B cell (primary cell): ENCODE results near the gene SLC25A26. TPM values are rescaled to one million over a fixed set of nuclear protein-coding genes. Genes with fewer than 3 reads are reported as not detected.

ENCODE experiments used
- ATAC-seq: fragments of 200-7000 bp; cut with Tn5 transposase; one replicate; pipeline ENCODE4 v1.10.0; 2021; ENCODE audit warnings: low read depth, mild to moderate bottlenecking, moderate number of reproducible peaks, moderate library complexity
- CTCF ChIA-PET: fragments of 350-600 bp; sonication (Branson Sonifier 250); formaldehyde crosslinking; loops from one replicate; lab custom pipeline; 2021; ENCODE audit warnings: antibody characterized with exemption, inconsistent platforms; lab: Charles Lee
- POLR2A ChIA-PET: fragments of 350-600 bp; sonication (Branson Sonifier 250); formaldehyde crosslinking; loops from one replicate; lab custom pipeline; 2021; ENCODE audit warnings: antibody characterized with exemption; lab: Charles Lee
- DNase-seq: peaks from one replicate; pipeline ENCODE4 v3.0.0; 2013
- H2AFZ ChIP-seq: 2 replicates; pipeline ENCODE4 v1.6.1; 2012; ENCODE audit warnings: mild to moderate bottlenecking, low read depth, low read length; ENCODE audit not compliant: insufficient read depth, poor library complexity, severe bottlenecking
- H3K27ac ChIP-seq, 2 donors: 1 replicate in 1 of 2; 2 replicates in 1 of 2; pipeline ENCODE4 v1.5.1; 2012 to 2013; ENCODE audit warnings: low read length in 2 of 2, mild to moderate bottlenecking in 2 of 2, moderate library complexity in 1 of 2
- H3K27me3 ChIP-seq, 4 experiments: fragments of 200-600 bp in 1 of 4; sonication (generic) in 1 of 4; replicated peaks in 1 of 4; 1 replicate in 2 of 4; 2 replicates in 2 of 4; pipeline versions ENCODE4 v1.6.1 to v1.7.0; 2013 to 2016; ENCODE audit warnings: low read length in 3 of 4, mild to moderate bottlenecking in 2 of 4, mixed read lengths in 1 of 4, moderate library complexity in 1 of 4; ENCODE audit not compliant: insufficient read depth in 4 of 4, control insufficient read depth in 3 of 4; ENCODE audit errors: control extremely low read depth in 1 of 4
- H3K36me3 ChIP-seq, 2 experiments: replicated peaks in 1 of 2; 1 replicate in 1 of 2; 2 replicates in 1 of 2; pipeline versions ENCODE4 v1.6.1 to v1.7.1; 2013; ENCODE audit warnings: low read length in 1 of 2; ENCODE audit not compliant: insufficient read depth in 2 of 2, control insufficient read depth in 1 of 2; ENCODE audit errors: control extremely low read depth in 1 of 2, extremely low read depth in 1 of 2
- H3K4me1 ChIP-seq, 2 donors: fragments of 200-600 bp in 1 of 2; sonication (generic) in 1 of 2; 1 replicate in 1 of 2; 2 replicates in 1 of 2; pipeline versions ENCODE4 v1.5.1 to v1.6.1; 2013 to 2017; ENCODE audit warnings: low read length in 2 of 2; ENCODE audit not compliant: control insufficient read depth in 2 of 2, insufficient read depth in 2 of 2
- H3K4me2 ChIP-seq: replicated peaks from 2 replicates; pipeline ENCODE3; 2012; ENCODE audit warnings: mild to moderate bottlenecking, low read depth, low read length; ENCODE audit not compliant: poor library complexity, severe bottlenecking
- H3K4me3 ChIP-seq, 5 experiments: fragments of 200-600 bp in 1 of 5; sonication (generic) in 1 of 5; 1 replicate in 3 of 5; 2 replicates in 2 of 5; pipeline versions ENCODE4 v1.5.1 to v1.7.0; 2011 to 2016; ENCODE audit warnings: low read length in 4 of 5, mild to moderate bottlenecking in 4 of 5, low read depth in 2 of 5, control low read depth in 1 of 5, moderate library complexity in 1 of 5; ENCODE audit not compliant: insufficient read depth in 1 of 5; ENCODE audit errors: control extremely low read depth in 1 of 5, extremely low read depth in 1 of 5
- H3K79me2 ChIP-seq: fragments of 200-600 bp; sonication (generic); one replicate; pipeline ENCODE4 v1.6.0; 2016; ENCODE audit warnings: low read length; ENCODE audit not compliant: control insufficient read depth, insufficient read depth
- H3K9ac ChIP-seq: fragments of 200-600 bp; sonication (generic); 2 replicates; pipeline ENCODE4 v1.6.1; 2017; ENCODE audit warnings: mild to moderate bottlenecking, low read length, moderate library complexity
- H3K9me3 ChIP-seq, 3 donors: one replicate each; pipeline versions ENCODE4 v1.6.1 to v1.7.1; 2013; ENCODE audit warnings: low read length in 2 of 3; ENCODE audit not compliant: control insufficient read depth in 2 of 3, insufficient read depth in 1 of 3; ENCODE audit errors: control extremely low read depth in 1 of 3
- H4K20me1 ChIP-seq: 2 replicates; pipeline ENCODE4 v1.6.0; 2012; ENCODE audit warnings: mild to moderate bottlenecking, low read length; ENCODE audit not compliant: insufficient read depth, control insufficient read depth, poor library complexity, severe bottlenecking
- H3K27ac Mint-ChIP-seq: one replicate; pipeline ENCODE4 v1.8.0; 2021; ENCODE audit warnings: mixed read lengths
- H3K27me3 Mint-ChIP-seq: one replicate; pipeline ENCODE4 v1.8.0; 2021; ENCODE audit warnings: mixed read lengths
- H3K4me1 Mint-ChIP-seq: one replicate; pipeline ENCODE4 v1.8.0; 2021; ENCODE audit warnings: mixed read lengths
- H3K4me3 Mint-ChIP-seq: one replicate; pipeline ENCODE4 v1.8.0; 2021; ENCODE audit warnings: mixed read lengths
- H3K9me3 Mint-ChIP-seq: one replicate; pipeline ENCODE4 v1.8.0; 2022; ENCODE audit warnings: mixed read lengths; ENCODE audit not compliant: insufficient read depth
- EZH2 ChIP-seq: IDR thresholded peaks from 2 replicates; pipeline ENCODE4 v1.6.1; 2012; ENCODE audit warnings: borderline replicate concordance, low read depth, mild to moderate bottlenecking, moderate library complexity, low read length; ENCODE audit not compliant: insufficient read depth, poor library complexity, severe bottlenecking
- WGBS: methylation state at CpG from one replicate; pipeline ENCODE4 v1.1.5; 2013; ENCODE audit warnings: missing lambda C conversion rate; ENCODE audit not compliant: insufficient coverage; 5-methylcytosine and 5-hydroxymethylcytosine counted together
- intact Hi-C: fragments of 100-400 bp; cut with micrococcal nuclease; formaldehyde crosslinking; loops from one replicate; pipeline ENCODE4 v1.10.0; 2022
- polyA plus RNA-seq: library from polyadenylated mRNA; depleted of rRNA; stranded (reverse); fragments of >200 nt; gene quantifications from 2 replicates; pipeline ENCODE4 v1.2.3, GENCODE V29; 2012
- total RNA-seq, 2 donors: library from RNA; stranded (reverse); fragments of 120-200 nt in 1 of 2; gene quantifications; 1 replicate in 1 of 2; 2 replicates in 1 of 2; pipeline versions ENCODE4 v1.2.3 to v1.2.4, GENCODE V29; 2013 to 2022
- TF ChIP-seq, protein P1 (sequence below): fragments of 200-600 bp; IDR thresholded peaks from one replicate; pipeline ENCODE4 v1.8.0; 2022; ENCODE audit warnings: antibody characterized with exemption, mild to moderate bottlenecking

Gene SLC25A26
- total and polyA plus RNA-seq, 2 donors (not counting 1 experiment from before 2014, with no cell fraction given): 22.3 to 23.8 TPM

DNA sequence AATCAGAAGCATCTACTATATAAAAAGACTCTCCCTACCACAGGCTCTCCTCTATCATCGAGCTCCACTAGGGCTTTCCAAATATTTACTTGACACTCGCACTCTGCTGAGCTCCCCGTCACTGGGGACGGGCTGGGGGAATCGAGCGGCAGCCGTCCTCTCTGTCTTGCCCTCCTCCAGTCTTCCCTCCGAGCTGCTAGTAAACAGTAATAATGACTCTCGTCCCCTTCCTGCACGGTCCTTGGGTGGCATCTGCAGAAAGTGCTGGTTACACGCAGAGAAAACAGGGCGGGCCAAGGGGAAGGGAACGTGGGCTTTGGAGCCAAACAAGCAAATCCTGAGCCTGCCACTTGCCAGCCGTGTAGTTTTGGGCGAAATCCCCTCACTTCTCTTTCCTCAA is 183.4 kb downstream of the SLC25A26 start:
- Mint-ChIP-seq H3K27me3 (no peaks in the 10 kb centered on the region), H3K9me3 (no peaks in the 10 kb centered on the region), H3K27ac (no peak overlapping the region), H3K4me1 (no peaks in the 10 kb centered on the region), H3K4me3 (no peak overlapping the region)
- intact Hi-C loops: no loop called here
- H2AFZ ChIP-seq: no peak overlapping the region
- no peak for TF ChIP-seq EZH2
- TF ChIP-seq, protein P1, sequence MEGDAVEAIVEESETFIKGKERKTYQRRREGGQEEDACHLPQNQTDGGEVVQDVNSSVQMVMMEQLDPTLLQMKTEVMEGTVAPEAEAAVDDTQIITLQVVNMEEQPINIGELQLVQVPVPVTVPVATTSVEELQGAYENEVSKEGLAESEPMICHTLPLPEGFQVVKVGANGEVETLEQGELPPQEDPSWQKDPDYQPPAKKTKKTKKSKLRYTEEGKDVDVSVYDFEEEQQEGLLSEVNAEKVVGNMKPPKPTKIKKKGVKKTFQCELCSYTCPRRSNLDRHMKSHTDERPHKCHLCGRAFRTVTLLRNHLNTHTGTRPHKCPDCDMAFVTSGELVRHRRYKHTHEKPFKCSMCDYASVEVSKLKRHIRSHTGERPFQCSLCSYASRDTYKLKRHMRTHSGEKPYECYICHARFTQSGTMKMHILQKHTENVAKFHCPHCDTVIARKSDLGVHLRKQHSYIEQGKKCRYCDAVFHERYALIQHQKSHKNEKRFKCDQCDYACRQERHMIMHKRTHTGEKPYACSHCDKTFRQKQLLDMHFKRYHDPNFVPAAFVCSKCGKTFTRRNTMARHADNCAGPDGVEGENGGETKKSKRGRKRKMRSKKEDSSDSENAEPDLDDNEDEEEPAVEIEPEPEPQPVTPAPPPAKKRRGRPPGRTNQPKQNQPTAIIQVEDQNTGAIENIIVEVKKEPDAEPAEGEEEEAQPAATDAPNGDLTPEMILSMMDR: no peak
- no peaks in the 10 kb centered on the region for H3K36me3 ChIP-seq
- H4K20me1 ChIP-seq: no peaks in the 10 kb centered on the region
- H3K9ac ChIP-seq: no peak overlapping the region
- 88% methylated on average over 15 of the region's 15 CpGs for WGBS
- H3K4me2 ChIP-seq: no peak overlapping the region
- POLR2A ChIA-PET: no interaction called here
- H3K27ac ChIP-seq: no peak overlapping the region
- ATAC-seq (no peak), DNase-seq (no peak)
- CTCF ChIA-PET: interaction anchor here (0.9 to 7.7 kb wide), 8 partner anchors 10 to 418 kb away, joined by 3 to 87 read pairs (median 10); no protein-coding TSS in a partner anchor
- no peaks in the 10 kb centered on the region for H3K4me1 ChIP-seq
- no peaks in the 10 kb centered on the region for H3K79me2 ChIP-seq
- no peaks in the 10 kb centered on the region for H3K27me3 ChIP-seq
- H3K4me3 ChIP-seq: no peak overlapping the region
- H3K9me3 ChIP-seq: no peaks in the 10 kb centered on the region

DNA sequence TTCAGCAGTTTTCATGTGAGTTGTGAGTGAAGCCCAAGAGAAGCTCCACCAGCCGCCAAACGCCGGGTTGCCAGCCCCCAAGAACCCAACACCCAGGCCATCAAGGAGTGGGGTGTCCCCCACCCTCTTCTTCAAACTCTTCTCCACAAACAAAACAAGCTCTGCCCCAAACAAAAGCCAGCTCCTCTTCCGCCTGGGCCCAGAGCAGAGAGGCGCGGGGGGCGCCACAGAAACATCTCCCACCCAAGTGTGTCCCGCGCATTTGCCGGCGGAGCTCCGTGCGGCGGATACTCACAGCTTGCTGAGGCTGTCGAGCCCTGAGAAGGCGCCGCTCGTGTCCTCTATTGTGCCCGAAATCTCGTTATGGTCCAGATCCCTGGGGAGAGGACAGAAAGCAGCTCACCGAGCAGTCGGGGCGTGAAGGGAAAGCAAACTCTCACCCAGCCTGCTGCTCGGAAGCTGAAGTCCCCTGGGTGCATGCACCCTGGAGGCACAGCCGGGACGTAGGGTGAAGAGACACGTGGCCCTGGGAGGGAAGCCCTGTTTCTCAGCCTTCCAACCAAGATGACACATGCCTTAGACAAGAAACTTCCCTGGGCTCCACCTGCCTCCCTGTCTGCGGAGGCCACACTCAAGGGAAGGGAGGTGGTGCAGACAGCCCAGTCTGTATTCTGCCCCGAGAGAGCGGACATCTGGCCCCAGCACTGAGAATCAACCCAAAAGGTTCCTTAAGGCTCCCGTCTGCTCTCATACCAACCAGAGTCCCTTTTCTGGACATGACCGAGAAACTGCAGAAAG is 184.3 kb downstream of the SLC25A26 start:
- Mint-ChIP-seq H3K4me3 (no peak overlapping the region), H3K4me1 (no peaks in the 10 kb centered on the region), H3K27ac (no peak overlapping the region), H3K27me3 (no peaks in the 10 kb centered on the region), H3K9me3 (no peaks in the 10 kb centered on the region)
- Histone ChIP-seq H3K36me3 (no peaks in the 10 kb centered on the region), H3K9ac (no peak overlapping the region), H3K4me2 (no peak overlapping the region), H2AFZ (no peak overlapping the region), H4K20me1 (no peaks in the 10 kb centered on the region), H3K27me3 (no peaks in the 10 kb centered on the region), H3K9me3 (no peaks in the 10 kb centered on the region), H3K27ac (no peak overlapping the region), H3K4me3 (no peak overlapping the region), H3K4me1 (no peaks in the 10 kb centered on the region), H3K79me2 (no peaks in the 10 kb centered on the region)
- ChIA-PET POLR2A (no interaction called here), CTCF (interaction anchor here (0.9 to 7.7 kb wide), 6 partner anchors 11 to 417 kb away, joined by 3 to 87 read pairs (median 12); no protein-coding TSS in a partner anchor)
- TF ChIP-seq, protein P1: no peak
- no peak for TF ChIP-seq EZH2
- DNase-seq (no peak), ATAC-seq (no peak)
- intact Hi-C loops: no loop called here
- WGBS: 95% methylated on average over 30 of the region's 32 CpGs
